Activated CD8-positive, alpha-beta memory T cell treated with anti-CD3 and anti-CD28 coated beads, Interleukin-2, amount 50 U/mL, for 1 hour (primary cell): ENCODE results near the gene LPCAT3.

Experiments
- DNase-seq: peaks from one replicate; pipeline ENCODE4 v3.0.0-alpha.2; 2020; ENCODE audit errors: extremely low read depth

The LPCAT3 gene

GRCh38 chr12:6952863-6953441 lies 65.3 kb downstream of the LPCAT3 start:
- no peak for DNase-seq

GRCh38 chr12:6952121-6952862 lies 66.0 kb downstream of the LPCAT3 start:
- DNase-seq, result no peak

- DNase-seq, result no peak
Observed at GRCh38 chr12:6951551-6952120, 66.6 kb downstream of the LPCAT3 start.

- no peak for DNase-seq
Observed at GRCh38 chr12:6950811-6951540, 67.3 kb downstream of the LPCAT3 start, which contains the start of gene PTPN6. PTPN6 (plus strand) TSS chr12:6951356; CDS start chr12:6951513, 157 bp downstream.

- DNase-seq, result no peak
Observed at GRCh38 chr12:6950401-6950801, 67.9 kb downstream of the LPCAT3 start.

- no peak for DNase-seq
Observed at GRCh38 chr12:6948873-6949594, 69.2 kb downstream of the LPCAT3 start.

GRCh38 chr12:6947615-6948014 lies 70.7 kb downstream of the LPCAT3 start:
- DNase-seq, result no peak

GRCh38 chr12:6946920-6947374 lies 71.3 kb downstream of the LPCAT3 start:
- DNase-seq, result no peak

GRCh38 chr12:6946033-6946919 lies 72.0 kb downstream of the LPCAT3 start:
- no peak for DNase-seq

- no peak for DNase-seq
Observed at GRCh38 chr12:6945613-6946012, 72.7 kb downstream of the LPCAT3 start.

- peak; percentile 73 for DNase-seq
Observed at GRCh38 chr12:6944381-6945186, 73.7 kb downstream of the LPCAT3 start.

- DNase-seq, result no peak
Observed at GRCh38 chr12:6943722-6944380, 74.4 kb downstream of the LPCAT3 start, which contains the start of the genes C12orf57 and RNU7-1. C12orf57 (plus strand) TSS chr12:6944022; CDS start chr12:6944122, 100 bp downstream. RNU7-1 (plus strand) TSS chr12:6943816.

GRCh38 chr12:6943389-6943721 lies 74.9 kb downstream of the LPCAT3 start:
- peak; percentile 82 for DNase-seq

- DNase-seq, result no peak
Observed at GRCh38 chr12:6942331-6942665, 76.0 kb downstream of the LPCAT3 start.

GRCh38 chr12:6941782-6942181 lies 76.5 kb downstream of the LPCAT3 start:
- no peak for DNase-seq

- DNase-seq, result no peak
Observed at GRCh38 chr12:6941267-6941666, 77.0 kb downstream of the LPCAT3 start.

GRCh38 chr12:6939191-6939540 lies 79.1 kb downstream of the LPCAT3 start:
- DNase-seq, result no peak

GRCh38 chr12:6938353-6939190 lies 79.7 kb downstream of the LPCAT3 start:
- DNase-seq, result no peak
